ENCODE results near the gene ZBTB16. TPM values are rescaled to one million over a fixed set of nuclear protein-coding genes. Genes with fewer than 3 reads are reported as not detected.

ZBTB16 gene
- total RNA-seq, 1 experiment from 2014 or later = 0.21 TPM

- in situ Hi-C loops (cut with HindIII; ENCODE audit: low pct_unique_long_range_greater_than_20kb, low sequenced_read_pairs) = no loop called here
- no peaks in the 10 kb centered on the region for H3K36me3 ChIP-seq (ENCODE audit: control insufficient read depth, insufficient read depth, low read length)
- no peaks in the 10 kb centered on the region for H3K4me1 ChIP-seq (ENCODE audit: control insufficient read depth, insufficient read depth, low read length)
- no peak for TF ChIP-seq REST (IDR thresholded peaks at IDR 0.05; ENCODE audit: insufficient read depth in 1 of 2, low read depth in 2 of 2, low read length in 1 of 2)
- no peak for TF ChIP-seq CTCF (IDR thresholded peaks at IDR 0.05)
- TF ChIP-seq SIN3A (IDR thresholded peaks at IDR 0.05; ENCODE audit: borderline replicate concordance, insufficient read depth, low read depth, low read length) = no peak
- no peak for TF ChIP-seq POLR2AphosphoS5 (IDR thresholded peaks at IDR 0.05; ENCODE audit: low read depth, low read length)
- TF ChIP-seq TCF7L2 (IDR thresholded peaks at IDR 0.05; ENCODE audit: low read depth, low read length) = no peak
- CTCF ChIA-PET = no interaction called here
- BruUV-seq (replicated peaks) = no TSS peak
- no peak overlapping the region for H3K4me3 ChIP-seq (ENCODE audit: low read depth in 2 of 2, low read length in 2 of 2)
- DNase-seq (ENCODE audit: low read depth, low spot score) (no peak), ATAC-seq (no peak)
- POLR2A ChIA-PET = no interaction called here
- no peaks in the 10 kb centered on the region for H3K9me3 ChIP-seq (ENCODE audit: control insufficient read depth, insufficient read depth, low read depth, low read length)
- intact Hi-C loops (cut with micrococcal nuclease; ENCODE audit: unreplicated experiment) = no loop called here
- H3K27ac ChIP-seq (ENCODE audit: low read length) = no peak overlapping the region
- H3K27me3 ChIP-seq (ENCODE audit: control insufficient read depth, insufficient read depth, low read length) = peaks cover 6% of the 10 kb centered on the region; the same call in 1 of the 2 replicates
Measured at GRCh38 chr11:114099392-114100178, 40.1 kb downstream of the ZBTB16 start.

GRCh38 chr11:114102993-114103896, 43.7 kb downstream of the ZBTB16 start:
- intact Hi-C loops (cut with micrococcal nuclease; ENCODE audit: unreplicated experiment) (no loop called here), in situ Hi-C loops (cut with HindIII; ENCODE audit: low pct_unique_long_range_greater_than_20kb, low sequenced_read_pairs) (no loop called here)
- H3K36me3 ChIP-seq (ENCODE audit: control insufficient read depth, insufficient read depth, low read length) = no peaks in the 10 kb centered on the region
- CTCF ChIA-PET = no interaction called here
- no peaks in the 10 kb centered on the region for H3K4me1 ChIP-seq (ENCODE audit: control insufficient read depth, insufficient read depth, low read length)
- POLR2A ChIA-PET = no interaction called here
- TF ChIP-seq REST (IDR thresholded peaks at IDR 0.05; ENCODE audit: insufficient read depth in 1 of 2, low read depth in 2 of 2, low read length in 1 of 2) (no peak), CTCF (IDR thresholded peaks at IDR 0.05) (no peak), TCF7L2 (IDR thresholded peaks at IDR 0.05; ENCODE audit: low read depth, low read length) (no peak), POLR2AphosphoS5 (IDR thresholded peaks at IDR 0.05; ENCODE audit: low read depth, low read length) (no peak), SIN3A (IDR thresholded peaks at IDR 0.05; ENCODE audit: borderline replicate concordance, insufficient read depth, low read depth, low read length) (no peak)
- H3K27ac ChIP-seq (ENCODE audit: low read length) = no peak overlapping the region
- no peak overlapping the region for H3K4me3 ChIP-seq (ENCODE audit: low read depth in 2 of 2, low read length in 2 of 2)
- ATAC-seq = no peak
- H3K9me3 ChIP-seq (ENCODE audit: control insufficient read depth, insufficient read depth, low read depth, low read length) = no peaks in the 10 kb centered on the region
- no TSS peak for BruUV-seq (replicated peaks)
- DNase-seq (ENCODE audit: low read depth, low spot score) = no peak
- H3K27me3 ChIP-seq (ENCODE audit: control insufficient read depth, insufficient read depth, low read length) = peaks cover 20% of the 10 kb centered on the region

Measured in Panc1 (cell line).